Mucosa of descending colon (tissue), 3 donors: ENCODE results near the gene PRPF8. TPM values are rescaled to one million over a fixed set of nuclear protein-coding genes. Genes with fewer than 3 reads are reported as not detected.

ENCODE experiments used
- ATAC-seq: fragments of 200-7000 bp; cut with Tn5 transposase; one replicate; pipeline ENCODE4 v1.9.1; 2020; ENCODE audit warnings: mild to moderate bottlenecking, moderate library complexity
- DNase-seq, 3 donors: peaks; one replicate each; pipeline ENCODE4 v3.0.0-alpha.2; 2020
- H3K36me3 ChIP-seq: fragments of 200-600 bp; one replicate; pipeline ENCODE4 v1.8.0; 2021; ENCODE audit warnings: low read depth, mild to moderate bottlenecking
- H3K4me1 ChIP-seq: fragments of 200-600 bp; one replicate; pipeline ENCODE4 v1.8.0; 2021; ENCODE audit warnings: low read depth, mild to moderate bottlenecking
- H3K4me3 ChIP-seq: fragments of 200-600 bp; one replicate; pipeline ENCODE4 v1.8.0; 2021; ENCODE audit warnings: mild to moderate bottlenecking
- H3K9me3 ChIP-seq: fragments of 200-600 bp; one replicate; pipeline ENCODE4 v1.8.0; 2021; ENCODE audit warnings: mild to moderate bottlenecking
- intact Hi-C, 2 donors: fragments of 100-400 bp; cut with DNase I in 1 of 2; cut with micrococcal nuclease in 1 of 2; formaldehyde crosslinking; loops; one replicate each; pipeline versions ENCODE4 v1.11.0 to v1.11.1; 2022; cut with DNase I, micrococcal nuclease
- total RNA-seq, 3 donors: library from RNA; stranded (reverse); fragmentation: NEBNext Ultra II Directional in 2 of 3; extraction: Animal tissue kit (Norgen Biotek cat#: 25700) in 2 of 3; gene quantifications; one replicate each; pipeline versions ENCODE4 v1.2.1 to v1.2.4, GENCODE V29; 2021 to 2023
- TF ChIP-seq, protein P1 (sequence below): fragments of 200-600 bp; IDR thresholded peaks from one replicate; pipeline ENCODE4 v1.8.0; 2022; ENCODE audit warnings: antibody characterized with exemption, mild to moderate bottlenecking
- donor health status: DM: no; HTN: no; CAD: no; lungs with moderate emphysema.
- donor health status: DM: no; HTN: no; CAD: no.
- donor health status: DM: no; HTN: yes; CAD: no.

The PRPF8 gene
- total RNA-seq, 3 donors from 2014 or later: 214 to 238 (median 222) TPM

DNA sequence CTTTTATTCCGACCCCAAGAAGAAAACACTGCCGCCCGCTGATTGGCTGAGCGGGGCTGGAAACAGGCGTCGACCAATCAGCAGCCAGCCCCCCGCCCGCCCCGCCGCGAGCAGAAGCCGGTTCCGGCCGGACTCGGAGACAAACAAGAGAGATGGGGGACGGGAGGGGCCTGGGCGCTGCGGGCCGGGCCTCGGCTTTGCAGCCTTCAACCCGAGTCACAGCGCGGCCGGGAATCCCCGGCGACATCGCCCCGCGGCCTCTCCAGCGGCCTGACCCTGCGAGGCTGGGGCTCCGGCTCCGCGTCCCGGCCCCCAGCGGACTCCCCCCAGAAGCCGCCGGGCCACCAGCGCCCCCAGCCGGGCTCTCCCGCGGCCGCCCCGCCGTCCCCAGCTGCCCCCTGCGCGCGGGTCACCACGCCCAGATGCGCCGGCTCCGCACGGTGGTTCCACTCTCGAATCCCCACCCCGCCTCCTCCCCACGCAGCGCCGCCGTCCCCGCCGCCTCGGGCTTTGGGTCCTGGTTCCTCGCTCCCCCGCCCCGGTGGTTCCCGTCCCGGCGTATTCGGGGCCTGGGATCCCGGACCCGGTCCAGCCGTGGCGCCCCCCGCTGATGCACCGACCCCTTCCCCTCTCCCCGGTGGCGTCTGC, 55.7 kb downstream of the PRPF8 start:
- DNase-seq (peak; percentile 95 to 97 (median 96)), ATAC-seq (peak; percentile 88)
- peaks cover 3% of the 10 kb centered on the region for H3K36me3 ChIP-seq
- intact Hi-C loops: loop anchor here in 1 of 2 donors (5.0 kb wide), 1 partner anchor 52 kb away; no protein-coding TSS in a partner anchor
- H3K9me3 ChIP-seq: no peaks in the 10 kb centered on the region
- peaks cover 6% of the 10 kb centered on the region for H3K4me1 ChIP-seq
- TF ChIP-seq, protein P1, sequence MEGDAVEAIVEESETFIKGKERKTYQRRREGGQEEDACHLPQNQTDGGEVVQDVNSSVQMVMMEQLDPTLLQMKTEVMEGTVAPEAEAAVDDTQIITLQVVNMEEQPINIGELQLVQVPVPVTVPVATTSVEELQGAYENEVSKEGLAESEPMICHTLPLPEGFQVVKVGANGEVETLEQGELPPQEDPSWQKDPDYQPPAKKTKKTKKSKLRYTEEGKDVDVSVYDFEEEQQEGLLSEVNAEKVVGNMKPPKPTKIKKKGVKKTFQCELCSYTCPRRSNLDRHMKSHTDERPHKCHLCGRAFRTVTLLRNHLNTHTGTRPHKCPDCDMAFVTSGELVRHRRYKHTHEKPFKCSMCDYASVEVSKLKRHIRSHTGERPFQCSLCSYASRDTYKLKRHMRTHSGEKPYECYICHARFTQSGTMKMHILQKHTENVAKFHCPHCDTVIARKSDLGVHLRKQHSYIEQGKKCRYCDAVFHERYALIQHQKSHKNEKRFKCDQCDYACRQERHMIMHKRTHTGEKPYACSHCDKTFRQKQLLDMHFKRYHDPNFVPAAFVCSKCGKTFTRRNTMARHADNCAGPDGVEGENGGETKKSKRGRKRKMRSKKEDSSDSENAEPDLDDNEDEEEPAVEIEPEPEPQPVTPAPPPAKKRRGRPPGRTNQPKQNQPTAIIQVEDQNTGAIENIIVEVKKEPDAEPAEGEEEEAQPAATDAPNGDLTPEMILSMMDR: no peak
- H3K4me3 ChIP-seq: peak overlapping the region; percentile 50

DNA sequence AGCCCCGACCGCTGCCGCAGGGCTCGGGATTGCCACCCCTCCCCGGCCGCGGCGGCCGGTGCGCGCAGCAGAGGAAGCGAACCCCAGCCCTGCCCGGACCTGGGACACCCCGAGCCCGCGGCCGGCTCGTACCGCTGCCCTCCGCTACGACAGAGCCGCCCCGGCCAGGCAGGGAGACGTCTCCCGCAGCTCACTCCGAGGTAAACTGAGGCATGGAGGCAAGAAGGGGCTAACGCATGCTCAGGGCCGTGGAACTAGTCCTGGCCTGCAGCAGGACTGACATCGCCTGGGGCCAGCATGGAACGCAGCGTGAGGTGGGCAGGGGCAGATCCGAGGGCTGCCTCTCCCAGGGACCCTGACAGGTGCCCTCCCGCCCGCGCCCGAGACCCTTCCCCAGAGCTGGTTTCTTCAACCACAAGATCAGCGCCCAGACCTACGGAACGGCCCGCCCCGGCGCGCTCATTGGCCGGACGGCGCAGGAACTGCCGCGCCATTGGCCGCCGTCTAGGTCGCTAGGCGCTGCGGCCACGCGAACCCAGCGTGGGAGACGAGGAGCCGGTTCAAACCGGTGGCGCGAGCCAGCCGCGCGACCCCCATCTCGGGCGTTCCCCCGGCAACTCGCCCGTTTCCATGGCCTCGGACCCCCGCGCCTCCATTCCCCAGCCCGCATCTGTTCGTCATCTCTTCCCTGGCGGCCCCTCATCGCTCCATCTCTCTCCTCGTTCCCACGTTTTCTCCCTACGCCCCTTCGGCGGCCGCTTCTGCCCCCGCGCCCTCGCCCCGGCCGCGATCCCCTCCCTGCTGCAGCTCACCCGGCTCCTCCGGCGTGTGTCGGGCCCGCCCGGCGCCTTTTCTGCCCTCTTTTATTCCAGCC, 56.4 kb downstream of the PRPF8 start, which contains the start of gene SLC43A2:
Gene SLC43A2, minus strand, starts transcription at position 853 of the 874 bp plus-strand sequence. CDS start 960 bp downstream, outside the sequence.
- TF ChIP-seq, protein P1: no peak
- Histone ChIP-seq H3K36me3 (peaks cover 3% of the 10 kb centered on the region), H3K4me1 (peaks cover 6% of the 10 kb centered on the region), H3K9me3 (no peaks in the 10 kb centered on the region), H3K4me3 (peak within 1 kb of the TSS; percentile 50)
- ATAC-seq (peak; percentile 86), DNase-seq (peak; percentile 86 to 93 (median 89))
- intact Hi-C loops: loop anchor here in 1 of 2 donors (5.0 kb wide), 1 partner anchor 51 kb away; no protein-coding TSS in a partner anchor

DNA sequence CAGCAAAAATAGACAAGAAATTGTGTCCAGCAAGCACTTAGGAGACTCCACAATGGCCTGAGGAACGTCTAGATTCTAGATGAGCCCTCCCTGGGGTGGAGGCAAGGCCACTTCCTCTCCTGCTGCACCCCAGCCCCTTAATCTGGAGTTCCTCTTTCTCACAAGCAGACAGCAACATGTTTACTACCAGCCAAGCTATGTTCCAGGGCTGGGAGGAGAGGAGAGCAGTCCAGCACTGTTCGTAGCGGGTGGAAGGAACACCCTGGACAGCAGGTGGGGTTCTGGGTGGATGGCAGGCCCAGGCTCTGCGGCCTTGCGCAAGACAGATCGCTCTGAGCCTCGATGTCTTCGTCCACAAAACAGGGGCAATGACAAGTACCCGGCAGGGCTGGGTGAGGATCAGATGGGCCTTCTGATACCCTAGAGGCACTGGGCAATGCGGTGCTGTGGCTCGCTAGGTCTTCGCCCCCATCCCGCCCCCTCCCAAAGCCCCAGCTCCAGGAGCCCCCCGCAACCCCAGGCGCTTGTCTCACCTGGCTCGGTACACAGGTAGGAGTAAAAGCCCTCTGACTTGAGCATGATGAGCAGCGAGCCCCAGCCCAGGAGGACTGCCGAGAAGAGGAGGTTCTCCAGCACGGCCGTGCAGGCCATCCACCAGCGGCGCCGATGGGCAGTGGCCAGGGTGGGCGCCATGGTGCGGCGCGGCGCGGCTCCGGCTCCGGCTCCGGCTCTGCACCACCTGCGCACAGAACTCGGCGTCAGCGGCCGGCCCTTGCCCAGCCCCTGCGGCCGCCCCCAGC, 57.3 kb downstream of the PRPF8 start:
- intact Hi-C loops: loop anchor here in 1 of 2 donors (5.0 kb wide), 1 partner anchor 50 kb away; no protein-coding TSS in a partner anchor
- H3K4me1 ChIP-seq: peaks cover 6% of the 10 kb centered on the region
- peak; percentile 5 for ATAC-seq

DNA sequence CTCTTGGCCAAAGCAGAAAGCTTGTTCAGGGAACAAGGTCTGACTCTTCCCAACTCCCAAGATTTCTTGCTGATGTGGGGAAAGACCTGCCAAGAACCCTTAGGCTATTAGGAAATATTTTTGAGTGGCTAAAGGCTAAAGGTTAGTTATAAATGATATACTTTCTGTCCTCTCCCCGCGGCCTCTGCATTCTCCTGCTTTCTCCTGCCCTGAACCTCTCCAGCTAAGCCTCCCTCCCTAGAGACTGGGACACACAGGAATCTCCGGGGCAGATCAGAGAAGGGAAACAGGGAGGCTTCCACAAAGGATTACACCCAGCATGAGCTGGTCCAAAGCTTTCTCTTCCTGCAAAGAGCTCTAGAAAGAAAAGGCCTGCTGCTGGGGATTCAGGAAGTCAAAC, 58.3 kb downstream of the PRPF8 start:
- TF ChIP-seq, protein P1: no peak
- Histone ChIP-seq H3K4me3 (no peak overlapping the region), H3K4me1 (peaks cover 7% of the 10 kb centered on the region), H3K36me3 (peaks cover 3% of the 10 kb centered on the region), H3K9me3 (no peaks in the 10 kb centered on the region)
- DNase-seq: no peak
- intact Hi-C loops: loop anchor here in 1 of 2 donors (5.0 kb wide), 1 partner anchor 49 kb away; no protein-coding TSS in a partner anchor
- no peak for ATAC-seq

More for the DNA sequence above, 57.3 kb downstream of the PRPF8 start:
- TF ChIP-seq, protein P1: no peak
- Histone ChIP-seq H3K9me3 (no peaks in the 10 kb centered on the region), H3K36me3 (peaks cover 3% of the 10 kb centered on the region), H3K4me3 (peak overlapping the region; percentile 50)
- DNase-seq: peak in 2 of 3 donors; percentile 38 to 66

DNA sequence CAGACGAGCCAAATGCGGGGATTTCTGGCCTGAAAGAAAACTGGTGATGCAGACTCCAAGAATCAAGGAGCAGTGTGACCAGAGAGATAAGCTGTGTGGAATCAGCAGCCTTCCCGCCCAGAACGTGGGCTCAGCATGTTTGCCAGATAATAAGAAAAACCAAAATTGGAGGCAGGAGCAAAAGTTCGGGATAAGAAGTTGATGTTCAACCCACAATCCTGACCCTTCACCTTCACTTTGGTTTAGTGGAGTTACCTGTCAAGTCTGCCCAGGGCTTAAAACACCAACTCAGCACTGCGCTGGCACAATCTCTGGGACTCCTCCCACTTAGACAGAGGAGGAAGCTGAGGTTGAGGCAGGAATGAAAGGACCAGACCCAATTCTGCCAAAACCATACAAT, 59.1 kb downstream of the PRPF8 start:
- DNase-seq: no peak
- ATAC-seq: no peak
- intact Hi-C loops: loop anchor here in 1 of 2 donors (5.0 kb wide), 1 partner anchor 48 kb away; no protein-coding TSS in a partner anchor
- Histone ChIP-seq H3K4me3 (no peak overlapping the region), H3K36me3 (peaks cover 3% of the 10 kb centered on the region), H3K4me1 (peaks cover 14% of the 10 kb centered on the region), H3K9me3 (no peaks in the 10 kb centered on the region)
- TF ChIP-seq, protein P1: no peak
